ENCODE results near the gene SOD1. TPM values are rescaled to one million over a fixed set of nuclear protein-coding genes. Genes with fewer than 3 reads are reported as not detected.

The SOD1 gene
- total and polyA plus RNA-seq, 2 of the 13 experiments (the other 11 are each of a cell fraction or from before 2014, with no cell fraction given) = 317 to 537 TPM

GRCh38 chr21:31658053-31658452 is 1.4 kb upstream of the SOD1 start (continued):
- TF ChIP-seq BCLAF1 (IDR thresholded peaks at IDR 0.05) = no peak
- TF ChIP-seq ARID4A (CRISPR knock-in tag; IDR thresholded peaks at IDR 0.05; ENCODE audit: borderline replicate concordance) = peak; percentile 18; the same call in 1 of the 2 replicates
- TF ChIP-seq SOX6 (IDR thresholded peaks at IDR 0.05) = no peak
- 0 out of 2 replicates have a peak, but pooled peaks have one; percentile 39 for TF ChIP-seq SOX6 (CRISPR knock-in tag; IDR thresholded peaks at IDR 0.05)
- no peak for TF ChIP-seq ZNF329 (CRISPR knock-in tag; IDR thresholded peaks at IDR 0.05; ENCODE audit: low read depth)
- no peak for TF ChIP-seq ZFP82 (CRISPR knock-in tag; IDR thresholded peaks at IDR 0.05; ENCODE audit: borderline replicate concordance)
- no peak for TF ChIP-seq ZNF143 (CRISPR knock-in tag; IDR thresholded peaks at IDR 0.05)
- TF ChIP-seq FOXA3 (CRISPR knock-in tag; IDR thresholded peaks at IDR 0.05) = peak; percentile 60
- peak; percentile 50 for TF ChIP-seq ARID5B (CRISPR knock-in tag; IDR thresholded peaks at IDR 0.05)
- 0 out of 2 replicates have a peak, but pooled peaks have one; percentile 36 for TF ChIP-seq HOMEZ (CRISPR knock-in tag; IDR thresholded peaks at IDR 0.05; ENCODE audit: low read depth)
- no peak for TF ChIP-seq HDAC2 (CRISPR knock-in tag; IDR thresholded peaks at IDR 0.05)
- TF ChIP-seq RXRB (CRISPR knock-in tag; IDR thresholded peaks at IDR 0.05; ENCODE audit: borderline replicate concordance) = peak; percentile 19; the same call in 1 of the 2 replicates
- peak; percentile 43; the same call in 1 of the 2 replicates for TF ChIP-seq ETV5 (CRISPR knock-in tag; IDR thresholded peaks at IDR 0.05; ENCODE audit: borderline replicate concordance)
- no peak for TF ChIP-seq ETS1 (CRISPR knock-in tag; IDR thresholded peaks at IDR 0.05)
